C4-2B (cell line): ENCODE measurements around the gene CPLX3.

ENCODE experiments used
- CTCF ChIP-seq: fragments of 450-650 bp; conservative IDR thresholded peaks from 2 replicates; pipeline ENCODE4 v1.5.1; 2017; ENCODE audit warnings: mild to moderate bottlenecking
- ZFX ChIP-seq: fragments of 450-650 bp; IDR thresholded peaks from 2 replicates; pipeline ENCODE4 v1.6.1; 2017

GRCh38 chr15:74798388-74799254 lies 27.8 kb upstream of the CPLX3 start:
- TF ChIP-seq CTCF (no peak), ZFX (no peak)
